Endothelial cell of umbilical vein (primary cell): Measurements from ENCODE around the gene FOXP1. TPM values are rescaled to one million over a fixed set of nuclear protein-coding genes. Genes with fewer than 3 reads are reported as not detected.

Experiments used
- BruUV-seq: library from RNA; stranded (reverse); fragments of 400-500 nt; replicated peaks from 2 replicates; lab custom pipeline; 2021; lab: Mats Ljungman, UMichigan
- CTCF ChIA-PET: fragments of 300-600, 350-600 bp; sonication (Branson Sonifier 250); formaldehyde crosslinking; loops from one replicate; lab custom pipeline; 2021; ENCODE audit warnings: antibody characterized with exemption, inconsistent platforms; lab: Charles Lee
- POLR2A ChIA-PET: fragments of 300-600, 350-600 bp; sonication (Branson Sonifier 250); formaldehyde crosslinking; loops from one replicate; lab custom pipeline; 2021; ENCODE audit warnings: antibody characterized with exemption, inconsistent platforms; lab: Charles Lee
- DNase-seq: peaks from one replicate; pipeline ENCODE4 v3.0.0-alpha.2; 2011; ENCODE audit warnings: low read depth, low spot score
- FAIRE-seq: peaks from 2 replicates; lab custom pipeline; 2011; peaks lifted over from hg19 to GRCh38; lab: Jason Lieb, UNC
- H2AFZ ChIP-seq: 2 replicates; pipeline ENCODE4 v1.6.0; 2012; ENCODE audit warnings: low read depth, low read length, control low read depth, inconsistent platforms
- H3K27ac ChIP-seq: 2 replicates; pipeline ENCODE4 v1.5.1; 2011; ENCODE audit warnings: low read depth, mild to moderate bottlenecking, control low read depth, low read length, moderate library complexity; ENCODE audit not compliant: insufficient read depth
- H3K27me3 ChIP-seq, 2 experiments: 2 replicates each; pipeline versions ENCODE4 v1.6.0 to v1.6.1; 2011; ENCODE audit warnings: low read length in 2 of 2, mixed read lengths in 1 of 2; ENCODE audit not compliant: control insufficient read depth in 2 of 2, insufficient read depth in 2 of 2
- H3K36me3 ChIP-seq, 2 experiments: 2 replicates in 1 of 2; 3 replicates in 1 of 2; pipeline ENCODE4 v1.5.1; 2011; ENCODE audit warnings: low read length in 2 of 2, mild to moderate bottlenecking in 1 of 2, moderate library complexity in 1 of 2; ENCODE audit not compliant: control insufficient read depth in 2 of 2, insufficient read depth in 2 of 2; ENCODE audit errors: extremely low read depth in 1 of 2
- H3K4me1 ChIP-seq: 3 replicates; pipeline ENCODE4 v1.5.1; 2011; ENCODE audit warnings: mild to moderate bottlenecking, low read length; ENCODE audit not compliant: control insufficient read depth, insufficient read depth; ENCODE audit errors: extremely low read depth
- H3K4me2 ChIP-seq: 2 replicates; pipeline ENCODE4 v1.6.1; 2011; ENCODE audit warnings: low read length, control low read depth, mixed read lengths; ENCODE audit not compliant: insufficient read depth
- H3K4me3 ChIP-seq, 3 experiments: fragments of 200-600 bp in 1 of 3; sonication (generic), shearing (Covaris generic) in 1 of 3; replicated peaks in 1 of 3; 2 replicates each; pipeline ENCODE4 v1.5.1; 2011 to 2016; ENCODE audit warnings: control low read depth in 3 of 3, low read length in 3 of 3, mild to moderate bottlenecking in 2 of 3, inconsistent platforms in 1 of 3, low read depth in 1 of 3, moderate library complexity in 1 of 3; ENCODE audit not compliant: insufficient read depth in 1 of 3
- H3K79me2 ChIP-seq: 2 replicates; pipeline ENCODE4 v1.6.0; 2012; ENCODE audit warnings: low read length, inconsistent platforms; ENCODE audit not compliant: control insufficient read depth, insufficient read depth
- H3K9ac ChIP-seq: replicated peaks from 2 replicates; pipeline ENCODE3; 2011; ENCODE audit warnings: low read length, control low read depth; ENCODE audit not compliant: insufficient read depth; ENCODE audit errors: extremely low read depth
- H3K9me1 ChIP-seq: replicated peaks from 3 replicates; pipeline ENCODE4 v1.6.0; 2011; ENCODE audit warnings: mild to moderate bottlenecking, low read length; ENCODE audit not compliant: control insufficient read depth, insufficient read depth; ENCODE audit errors: extremely low read depth
- H3K9me3 ChIP-seq: replicated peaks from 2 replicates; pipeline ENCODE4 v1.5.1; 2012; ENCODE audit warnings: low read length, inconsistent platforms; ENCODE audit not compliant: control insufficient read depth, insufficient read depth
- H4K20me1 ChIP-seq: replicated peaks from 2 replicates; pipeline ENCODE3; 2011; ENCODE audit warnings: mild to moderate bottlenecking, low read length; ENCODE audit not compliant: control insufficient read depth, insufficient read depth; ENCODE audit errors: extremely low read depth
- EZH2 ChIP-seq: IDR thresholded peaks from 2 replicates; pipeline ENCODE4 v1.6.1; 2012; ENCODE audit warnings: borderline replicate concordance, low read depth, mild to moderate bottlenecking, moderate library complexity, low read length, inconsistent platforms; ENCODE audit not compliant: severe bottlenecking
- FOS ChIP-seq: IDR thresholded peaks from 2 replicates; pipeline ENCODE4 v1.6.1; 2011; ENCODE audit warnings: mild to moderate bottlenecking, low read length, moderate library complexity, borderline replicate concordance; ENCODE audit not compliant: insufficient read depth
- JUN ChIP-seq: IDR thresholded peaks from 2 replicates; pipeline ENCODE4 v1.6.1; 2011; ENCODE audit warnings: borderline replicate concordance, low read depth; ENCODE audit not compliant: insufficient read length, insufficient read depth
- MYC ChIP-seq: IDR thresholded peaks from one replicate; pipeline ENCODE4 v1.6.1; 2011; ENCODE audit warnings: mild to moderate bottlenecking, low read depth, low read length
- POLR2AphosphoS5 ChIP-seq: IDR thresholded peaks from 2 replicates; pipeline ENCODE4 v1.6.1; 2012; ENCODE audit warnings: low read depth, mild to moderate bottlenecking, control low read depth, low read length, moderate library complexity; ENCODE audit not compliant: insufficient read depth
- dilution Hi-C: fragments of 300-500 bp; cut with MboI; formaldehyde crosslinking; loops from one replicate; pipeline ENCODE4 v1.15.0; 2019; ENCODE audit warnings: low sequenced_read_pairs; ENCODE audit not compliant: extremely low pct_ligation_motif_present
- intact Hi-C: fragments of 100-400 bp; cut with micrococcal nuclease; formaldehyde crosslinking; loops from one replicate; pipeline ENCODE4 v1.10.0; 2022
- polyA plus RNA-seq, 4 experiments: library from polyadenylated mRNA; depleted of rRNA in 3 of 4; stranded (reverse) in 3 of 4; unstranded in 1 of 4; fragments of >200 nt; gene quantifications; 2 replicates each; pipeline versions ENCODE4 v1.2.1 to v1.2.3, GENCODE V29; 2011 to 2012; ENCODE audit warnings: missing spikeins in 1 of 4
- total RNA-seq: library from RNA; stranded (reverse); gene quantifications from 2 replicates; pipeline ENCODE4 v1.2.3, GENCODE V29; 2021
- TF ChIP-seq, protein P1 (sequence below), 2 donors: IDR thresholded peaks; 1 replicate in 1 of 2; 2 replicates in 1 of 2; pipeline ENCODE4 v1.5.1; 2011; ENCODE audit warnings: low read length in 2 of 2, mild to moderate bottlenecking in 2 of 2, moderate library complexity in 2 of 2, control low read depth in 1 of 2, inconsistent platforms in 1 of 2, low read depth in 1 of 2; ENCODE audit not compliant: insufficient read depth in 1 of 2; ENCODE audit errors: extremely low read depth in 1 of 2
- TF ChIP-seq, protein P2 (sequence below): IDR thresholded peaks from 2 replicates; pipeline ENCODE4 v1.6.1; 2011; ENCODE audit not compliant: insufficient read depth, insufficient read length

Gene FOXP1
- total and polyA plus RNA-seq, 2 donors (not counting 3 experiments of a cell fraction or from before 2014, with no cell fraction given) = 41.0 to 107 TPM

DNA sequence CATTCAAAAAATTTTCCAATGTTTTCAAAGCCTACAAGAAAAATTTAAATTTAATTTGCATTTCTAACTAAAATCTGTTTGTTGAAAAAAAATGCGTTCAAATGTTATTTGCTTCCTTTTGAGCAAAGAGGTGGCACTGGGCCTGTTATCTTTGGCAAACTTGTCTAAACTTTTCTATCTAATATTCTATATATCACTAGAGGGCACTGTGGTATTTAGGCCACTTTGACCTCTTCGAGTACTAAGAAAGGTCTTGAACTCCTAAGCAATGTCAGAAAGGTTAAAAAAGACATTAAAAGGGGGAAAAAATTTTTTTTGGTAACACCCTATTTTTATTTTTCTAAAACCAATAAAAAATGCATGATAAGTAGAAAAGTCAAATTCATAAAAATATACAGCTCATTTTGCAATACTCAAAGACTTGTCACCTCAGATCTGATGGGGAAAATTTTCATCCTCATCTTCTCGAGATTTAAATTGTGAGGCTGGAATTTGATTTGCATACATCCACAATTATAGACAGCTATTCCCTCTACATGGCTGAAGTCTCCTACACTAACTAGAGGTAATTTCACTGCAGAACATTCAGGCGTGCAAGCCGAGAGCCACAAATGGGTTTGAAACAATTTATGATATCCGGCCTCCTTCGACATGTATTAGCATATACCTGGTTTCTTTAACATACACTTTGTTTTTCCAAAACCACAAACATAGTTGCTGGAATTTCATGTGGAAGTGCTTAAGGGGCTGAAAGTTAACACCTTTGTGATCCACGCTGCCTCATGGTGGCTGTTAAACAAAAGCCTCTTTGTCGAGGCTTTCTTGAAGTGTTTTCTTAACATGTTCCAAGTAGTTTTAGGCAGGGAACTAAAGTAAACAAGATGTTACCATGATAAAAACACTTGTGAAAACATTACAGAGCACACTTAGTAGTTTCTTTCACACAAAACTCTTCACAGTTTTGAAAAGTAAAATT lies 576.4 kb downstream of the FOXP1 start:
- H3K79me2 ChIP-seq = peaks cover 59% of the 10 kb centered on the region
- H3K4me2 ChIP-seq = peak overlapping the region; percentile 90

More for the DNA sequence above, 576.4 kb downstream of the FOXP1 start:
- CTCF ChIA-PET = interaction anchor here (0.6 to 3.1 kb wide), 28 partner anchors 10 to 646 kb away, joined by 3 to 28 read pairs (median 4); partner anchors contain the start of gene FOXP1
- intact Hi-C loops (loop anchor here (1.0 to 10.0 kb wide), 9 partner anchors 58 to 646 kb away; no protein-coding TSS in a partner anchor), dilution Hi-C loops (no loop called here)
- FAIRE-seq (peak; percentile 12), DNase-seq (peak; percentile 75)
- no peaks in the 10 kb centered on the region for H3K27me3 ChIP-seq
- no peaks in the 10 kb centered on the region for H3K9me3 ChIP-seq
- no peak overlapping the region for H3K9ac ChIP-seq
- H3K9me1 ChIP-seq = no peaks in the 10 kb centered on the region
- peaks cover 54% of the 10 kb centered on the region for H3K4me1 ChIP-seq
- peak overlapping the region; percentile 53 for H3K27ac ChIP-seq
- no peak for TF ChIP-seq POLR2AphosphoS5
- no peak for TF ChIP-seq MYC
- TF ChIP-seq, protein P1, sequence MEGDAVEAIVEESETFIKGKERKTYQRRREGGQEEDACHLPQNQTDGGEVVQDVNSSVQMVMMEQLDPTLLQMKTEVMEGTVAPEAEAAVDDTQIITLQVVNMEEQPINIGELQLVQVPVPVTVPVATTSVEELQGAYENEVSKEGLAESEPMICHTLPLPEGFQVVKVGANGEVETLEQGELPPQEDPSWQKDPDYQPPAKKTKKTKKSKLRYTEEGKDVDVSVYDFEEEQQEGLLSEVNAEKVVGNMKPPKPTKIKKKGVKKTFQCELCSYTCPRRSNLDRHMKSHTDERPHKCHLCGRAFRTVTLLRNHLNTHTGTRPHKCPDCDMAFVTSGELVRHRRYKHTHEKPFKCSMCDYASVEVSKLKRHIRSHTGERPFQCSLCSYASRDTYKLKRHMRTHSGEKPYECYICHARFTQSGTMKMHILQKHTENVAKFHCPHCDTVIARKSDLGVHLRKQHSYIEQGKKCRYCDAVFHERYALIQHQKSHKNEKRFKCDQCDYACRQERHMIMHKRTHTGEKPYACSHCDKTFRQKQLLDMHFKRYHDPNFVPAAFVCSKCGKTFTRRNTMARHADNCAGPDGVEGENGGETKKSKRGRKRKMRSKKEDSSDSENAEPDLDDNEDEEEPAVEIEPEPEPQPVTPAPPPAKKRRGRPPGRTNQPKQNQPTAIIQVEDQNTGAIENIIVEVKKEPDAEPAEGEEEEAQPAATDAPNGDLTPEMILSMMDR (IDR thresholded peaks at IDR 0.05; ENCODE audit: extremely low read depth in 1 of 2, insufficient read depth in 1 of 2, low read depth in 1 of 2, low read length in 2 of 2) = peak in 1 of 2 donors; percentile 15
- TF ChIP-seq EZH2 = no peak
- TF ChIP-seq, protein P2, sequence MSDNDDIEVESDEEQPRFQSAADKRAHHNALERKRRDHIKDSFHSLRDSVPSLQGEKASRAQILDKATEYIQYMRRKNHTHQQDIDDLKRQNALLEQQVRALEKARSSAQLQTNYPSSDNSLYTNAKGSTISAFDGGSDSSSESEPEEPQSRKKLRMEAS = no peak
- TF ChIP-seq FOS = no peak
- no peak for TF ChIP-seq JUN
- POLR2A ChIA-PET = interaction anchor here (0.9 kb wide), 1 partner anchor 56 kb away, joined by 3 read pairs; no protein-coding TSS in a partner anchor
- H3K36me3 ChIP-seq = no peaks in the 10 kb centered on the region
- H4K20me1 ChIP-seq = no peaks in the 10 kb centered on the region
- H3K4me3 ChIP-seq = no peak overlapping the region
- H2AFZ ChIP-seq = no peak overlapping the region
- no TSS peak for BruUV-seq
